ENCODE measurements around the gene FADS1. TPM values are rescaled to one million over a fixed set of nuclear protein-coding genes. Genes with fewer than 3 reads are reported as not detected.

FADS1 gene
- total and polyA plus RNA-seq, 5 donors from 2014 or later = 0.35 to 9.1 (median 3.1) TPM; not detected in 2

- Mint-ChIP-seq H3K36me3 (peaks cover 3% of the 10 kb centered on the region), H3K27me3 (peaks cover 31% of the 10 kb centered on the region), H3K4me3 (peak within 1 kb of the TSS; percentile 73 to 87 (median 77)), H3K4me1 (peaks cover 0 to 22% (median 8%) of the 10 kb centered on the region in 4 donors), H3K9me3 (peaks cover 0 to 5% (median 0%) of the 10 kb centered on the region in 7 donors), H3K27ac (peak within 1 kb of the TSS in 1 of 3 donors; percentile 66)
- Histone ChIP-seq H3K4me3 (ENCODE audit: low read depth, low read length) (no peak within 1 kb of the TSS), H3K36me3 (ENCODE audit: control insufficient read depth, insufficient read depth, low read length) (no peaks in the 10 kb centered on the region), H3K4me1 (ENCODE audit: control insufficient read depth, insufficient read depth, low read length, poor library complexity, severe bottlenecking) (peaks cover 14% of the 10 kb centered on the region), H3K27me3 (ENCODE audit: control insufficient read depth, insufficient read depth, low read length) (peaks cover 9% of the 10 kb centered on the region), H3K9me3 (ENCODE audit: control insufficient read depth in 2 of 2, low read length in 2 of 2) (no peaks in the 10 kb centered on the region), H3K27ac (ENCODE audit: insufficient read depth, low read length, poor library complexity, severe bottlenecking) (no peak within 1 kb of the TSS)
- peak; percentile 67 to 75 for ATAC-seq (ENCODE audit: low read depth in 2 of 2)
- DNase-seq = peak; percentile 24 to 39 (median 31)
Measured at GRCh38 chr11:61752117-61752924, 64.5 kb downstream of the FADS1 start, which contains the start of gene MYRF. TSS of gene MYRF (plus strand) at chr11:61752636. CDS start at chr11:61752745, 109 bp downstream.

GRCh38 chr11:61751384-61751783, 65.4 kb downstream of the FADS1 start:
- Mint-ChIP-seq H3K36me3 (peaks cover 3% of the 10 kb centered on the region), H3K27ac (no peak overlapping the region), H3K27me3 (peaks cover 31% of the 10 kb centered on the region), H3K4me3 (peak overlapping the region in 3 of 4 donors; percentile 0 to 6 (median 4)), H3K9me3 (peaks cover 0 to 5% (median 0%) of the 10 kb centered on the region in 7 donors), H3K4me1 (peaks cover 0 to 17% (median 6%) of the 10 kb centered on the region in 4 donors)
- no peak for ATAC-seq (ENCODE audit: low read depth in 2 of 2)
- no peak overlapping the region for H3K4me3 ChIP-seq (ENCODE audit: low read depth, low read length)
- no peaks in the 10 kb centered on the region for H3K36me3 ChIP-seq (ENCODE audit: control insufficient read depth, insufficient read depth, low read length)
- no peaks in the 10 kb centered on the region for H3K9me3 ChIP-seq (ENCODE audit: control insufficient read depth in 2 of 2, low read length in 2 of 2)
- no peak overlapping the region for H3K27ac ChIP-seq (ENCODE audit: insufficient read depth, low read length, poor library complexity, severe bottlenecking)
- DNase-seq = no peak
- H3K4me1 ChIP-seq (ENCODE audit: control insufficient read depth, insufficient read depth, low read length, poor library complexity, severe bottlenecking) = peaks cover 10% of the 10 kb centered on the region
- H3K27me3 ChIP-seq (ENCODE audit: control insufficient read depth, insufficient read depth, low read length) = peaks cover 9% of the 10 kb centered on the region

- ATAC-seq (ENCODE audit: low read depth in 2 of 2) (no peak), DNase-seq (no peak)
- no peak overlapping the region for H3K27ac Mint-ChIP-seq
- H3K9me3 Mint-ChIP-seq = peaks cover 0 to 5% (median 0%) of the 10 kb centered on the region in 7 donors
- peaks cover 31% of the 10 kb centered on the region for H3K27me3 Mint-ChIP-seq
- peak overlapping the region in 3 of 4 donors; percentile 0 to 41 (median 6) for H3K4me3 Mint-ChIP-seq
- H3K36me3 ChIP-seq (ENCODE audit: control insufficient read depth, insufficient read depth, low read length) = no peaks in the 10 kb centered on the region
- H3K4me1 ChIP-seq (ENCODE audit: control insufficient read depth, insufficient read depth, low read length, poor library complexity, severe bottlenecking) = peaks cover 6% of the 10 kb centered on the region
- peaks cover 3% of the 10 kb centered on the region for H3K36me3 Mint-ChIP-seq
- H3K4me1 Mint-ChIP-seq = peaks cover 0 to 14% (median 4%) of the 10 kb centered on the region in 4 donors
- no peak overlapping the region for H3K4me3 ChIP-seq (ENCODE audit: low read depth, low read length)
- no peaks in the 10 kb centered on the region for H3K9me3 ChIP-seq (ENCODE audit: control insufficient read depth in 2 of 2, low read length in 2 of 2)
- no peak overlapping the region for H3K27ac ChIP-seq (ENCODE audit: insufficient read depth, low read length, poor library complexity, severe bottlenecking)
- peaks cover 9% of the 10 kb centered on the region for H3K27me3 ChIP-seq (ENCODE audit: control insufficient read depth, insufficient read depth, low read length)
Measured at GRCh38 chr11:61750631-61751273, 66.1 kb downstream of the FADS1 start.

Other genes with a start within 250 kb of the FADS1 start
- gene SYT7, start 235.9 kb downstream of the FADS1 start, total RNA-seq = 0.20 TPM
- gene SYT7, start 235.9 kb downstream of the FADS1 start, polyA plus RNA-seq = not detected
- gene DAGLA, start 136.6 kb downstream of the FADS1 start, total RNA-seq = 0.94 TPM
- gene DAGLA, start 136.6 kb downstream of the FADS1 start, polyA plus RNA-seq = under 1 TPM in 2 of 4 donors, not detected in 2; 0.08 to 0.10 TPM
- gene MYRF, start 64.4 kb downstream of the FADS1 start, total RNA-seq = 0.30 TPM
- under 1 TPM in 2 of 4 donors, not detected in 2; 0.20 to 0.74 TPM for gene MYRF, start 64.4 kb downstream of the FADS1 start, polyA plus RNA-seq
- gene TMEM258, start 24.4 kb downstream of the FADS1 start, total RNA-seq = 71.7 TPM
- 100 to 1,000 TPM; 207 to 283 (median 238) TPM for gene TMEM258, start 24.4 kb downstream of the FADS1 start, polyA plus RNA-seq
- gene FEN1, start 24.1 kb downstream of the FADS1 start, total RNA-seq = 13.2 TPM
- gene FEN1, start 24.1 kb downstream of the FADS1 start, polyA plus RNA-seq = 10 to 100 TPM; 19.4 to 24.5 (median 22.2) TPM
- gene FADS2, start 11.3 kb upstream of the FADS1 start, total RNA-seq = 19.7 TPM
- gene FADS2, start 11.3 kb upstream of the FADS1 start, polyA plus RNA-seq = 10 to 100 TPM in 1 of 4 donors, under 1 TPM in 2, not detected in 1; 0.23 to 13.6 (median 0.65) TPM
- 15.8 TPM for gene FADS3, start 74.5 kb upstream of the FADS1 start, total RNA-seq
- 1 to 10 TPM in 3 of 4 donors, under 1 TPM in 1; 0.87 to 2.1 (median 1.3) TPM for gene FADS3, start 74.5 kb upstream of the FADS1 start, polyA plus RNA-seq
- not detected for gene RAB3IL1, start 100.6 kb upstream of the FADS1 start, total RNA-seq
- not detected for gene RAB3IL1, start 100.6 kb upstream of the FADS1 start, polyA plus RNA-seq
- gene BEST1, start 133.3 kb upstream of the FADS1 start, total RNA-seq = 0.15 TPM
- 1 to 10 TPM; 1.2 to 1.8 (median 1.5) TPM for gene BEST1, start 133.3 kb upstream of the FADS1 start, polyA plus RNA-seq
- gene FTH1, start 150.6 kb upstream of the FADS1 start, total RNA-seq = 2,525 TPM
- gene FTH1, start 150.6 kb upstream of the FADS1 start, polyA plus RNA-seq = 1,000 to 10,000 TPM; 2,953 to 3,518 (median 3,358) TPM